GM12801 (cell line): ENCODE measurements around the gene UNC5A.

Experiments used
- TF ChIP-seq, protein P1 (sequence below): IDR thresholded peaks from one replicate; pipeline ENCODE4 v1.5.1; 2011; ENCODE audit warnings: control low read depth; ENCODE audit not compliant: insufficient read length; ENCODE audit errors: extremely low read depth

Gene UNC5A

DNA sequence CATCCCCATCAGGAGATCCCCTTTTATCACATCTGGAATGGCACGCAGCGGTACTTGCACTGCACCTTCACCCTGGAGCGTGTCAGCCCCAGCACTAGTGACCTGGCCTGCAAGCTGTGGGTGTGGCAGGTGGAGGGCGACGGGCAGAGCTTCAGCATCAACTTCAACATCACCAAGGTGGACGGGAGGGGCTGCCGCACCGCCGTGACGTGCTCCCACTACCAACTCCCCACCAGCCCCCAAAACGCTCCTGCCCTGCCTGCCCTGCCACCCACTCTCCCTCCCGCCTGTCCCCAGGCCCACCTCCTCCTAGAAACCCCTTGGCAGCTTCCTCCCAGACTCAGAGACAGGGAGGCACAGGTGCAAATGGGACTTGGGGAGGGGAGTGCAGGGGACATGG is 68.1 kb downstream of the UNC5A start:
- TF ChIP-seq, protein P1, sequence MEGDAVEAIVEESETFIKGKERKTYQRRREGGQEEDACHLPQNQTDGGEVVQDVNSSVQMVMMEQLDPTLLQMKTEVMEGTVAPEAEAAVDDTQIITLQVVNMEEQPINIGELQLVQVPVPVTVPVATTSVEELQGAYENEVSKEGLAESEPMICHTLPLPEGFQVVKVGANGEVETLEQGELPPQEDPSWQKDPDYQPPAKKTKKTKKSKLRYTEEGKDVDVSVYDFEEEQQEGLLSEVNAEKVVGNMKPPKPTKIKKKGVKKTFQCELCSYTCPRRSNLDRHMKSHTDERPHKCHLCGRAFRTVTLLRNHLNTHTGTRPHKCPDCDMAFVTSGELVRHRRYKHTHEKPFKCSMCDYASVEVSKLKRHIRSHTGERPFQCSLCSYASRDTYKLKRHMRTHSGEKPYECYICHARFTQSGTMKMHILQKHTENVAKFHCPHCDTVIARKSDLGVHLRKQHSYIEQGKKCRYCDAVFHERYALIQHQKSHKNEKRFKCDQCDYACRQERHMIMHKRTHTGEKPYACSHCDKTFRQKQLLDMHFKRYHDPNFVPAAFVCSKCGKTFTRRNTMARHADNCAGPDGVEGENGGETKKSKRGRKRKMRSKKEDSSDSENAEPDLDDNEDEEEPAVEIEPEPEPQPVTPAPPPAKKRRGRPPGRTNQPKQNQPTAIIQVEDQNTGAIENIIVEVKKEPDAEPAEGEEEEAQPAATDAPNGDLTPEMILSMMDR, result no peak

DNA sequence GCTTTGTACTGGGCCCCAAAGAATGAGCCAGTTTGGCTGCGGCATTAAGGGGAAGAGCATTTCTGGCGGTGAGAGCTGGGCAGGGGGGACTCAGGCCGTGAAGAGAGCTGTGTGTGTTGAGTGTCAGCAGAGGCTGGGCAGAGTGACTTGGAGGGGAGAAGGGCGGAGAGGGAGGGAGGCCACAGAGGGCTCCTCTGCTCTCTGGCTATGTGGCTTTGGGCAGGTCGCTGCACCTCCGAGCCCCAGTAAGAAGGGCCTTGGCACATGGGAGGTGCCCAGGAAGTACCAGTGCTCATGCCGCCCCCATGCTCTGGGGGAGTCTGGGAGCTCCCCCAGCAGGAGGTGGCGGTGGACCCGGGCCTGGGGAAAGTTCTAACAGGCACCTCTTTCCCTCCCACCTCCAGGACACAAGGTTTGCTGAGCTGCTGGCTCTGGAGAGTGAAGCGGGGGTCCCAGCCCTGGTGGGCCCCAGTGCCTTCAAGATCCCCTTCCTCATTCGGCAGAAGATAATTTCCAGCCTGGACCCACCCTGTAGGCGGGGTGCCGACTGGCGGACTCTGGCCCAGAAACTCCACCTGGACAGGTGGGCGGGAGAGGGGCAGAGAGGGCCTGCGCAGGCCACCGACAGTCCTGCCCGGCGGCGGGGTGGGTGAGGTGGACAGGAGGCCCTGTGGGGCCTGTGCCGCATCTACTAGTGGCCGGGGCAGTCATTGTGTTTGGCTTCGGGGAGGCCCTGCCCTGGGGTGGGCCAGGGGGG is 68.7 kb downstream of the UNC5A start:
- TF ChIP-seq, protein P1, result no peak

DNA sequence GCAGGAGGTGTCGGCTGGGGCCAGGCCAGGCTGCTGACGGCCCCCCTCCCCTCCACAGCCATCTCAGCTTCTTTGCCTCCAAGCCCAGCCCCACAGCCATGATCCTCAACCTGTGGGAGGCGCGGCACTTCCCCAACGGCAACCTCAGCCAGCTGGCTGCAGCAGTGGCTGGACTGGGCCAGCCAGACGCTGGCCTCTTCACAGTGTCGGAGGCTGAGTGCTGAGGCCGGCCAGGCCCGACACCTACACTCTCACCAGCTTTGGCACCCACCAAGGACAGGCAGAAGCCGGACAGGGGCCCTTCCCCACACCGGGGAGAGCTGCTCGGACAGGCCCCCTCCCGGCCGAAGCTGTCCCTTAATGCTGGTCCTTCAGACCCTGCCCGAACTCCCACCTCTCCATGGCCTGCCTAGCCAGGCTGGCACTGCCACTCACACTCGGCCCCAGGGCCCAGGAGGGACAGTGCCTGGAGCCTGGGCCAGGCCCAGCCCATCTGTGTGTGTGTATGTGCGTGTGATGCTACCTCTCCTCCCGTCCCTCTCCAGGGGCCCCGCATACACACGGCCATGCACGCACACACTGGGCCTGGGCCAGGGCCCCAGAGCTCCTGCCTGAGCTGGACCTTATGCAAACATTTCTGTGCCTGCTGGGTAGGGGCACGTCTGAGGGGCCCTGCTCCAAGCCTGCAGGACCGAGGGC is 69.5 kb downstream of the UNC5A start:
- TF ChIP-seq, protein P1, result no peak

DNA sequence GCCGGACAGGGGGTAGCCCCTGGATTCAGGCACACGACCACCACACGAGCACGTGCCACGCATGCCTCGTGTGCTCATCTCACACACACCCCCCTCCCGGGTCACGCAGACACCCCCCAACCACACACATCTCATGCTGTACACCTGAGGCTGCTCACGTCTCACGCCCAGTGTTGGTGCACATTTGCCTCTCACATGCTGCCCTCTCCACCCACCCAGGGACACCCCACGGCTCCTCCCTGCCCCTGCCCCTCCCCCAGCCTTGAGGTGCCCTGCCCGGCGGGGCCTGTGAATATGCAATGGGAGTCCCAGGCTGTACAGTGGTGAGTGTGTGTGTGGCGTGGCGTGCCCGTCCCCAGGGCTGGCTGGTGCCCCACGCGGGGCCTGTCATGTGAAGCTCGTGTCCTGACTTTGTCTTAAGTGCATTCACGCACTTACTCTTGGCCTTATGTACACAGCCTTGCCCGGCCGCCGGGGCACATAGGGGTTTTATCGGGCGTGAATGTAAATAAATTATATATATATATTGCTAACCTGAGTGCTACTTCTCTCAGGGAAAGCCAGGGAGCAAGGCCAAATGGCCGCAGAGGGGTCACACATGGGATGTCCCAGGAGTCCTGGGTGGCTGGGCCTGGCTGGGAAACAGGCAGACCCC is 70.1 kb downstream of the UNC5A start:
- TF ChIP-seq, protein P1, result no peak

DNA sequence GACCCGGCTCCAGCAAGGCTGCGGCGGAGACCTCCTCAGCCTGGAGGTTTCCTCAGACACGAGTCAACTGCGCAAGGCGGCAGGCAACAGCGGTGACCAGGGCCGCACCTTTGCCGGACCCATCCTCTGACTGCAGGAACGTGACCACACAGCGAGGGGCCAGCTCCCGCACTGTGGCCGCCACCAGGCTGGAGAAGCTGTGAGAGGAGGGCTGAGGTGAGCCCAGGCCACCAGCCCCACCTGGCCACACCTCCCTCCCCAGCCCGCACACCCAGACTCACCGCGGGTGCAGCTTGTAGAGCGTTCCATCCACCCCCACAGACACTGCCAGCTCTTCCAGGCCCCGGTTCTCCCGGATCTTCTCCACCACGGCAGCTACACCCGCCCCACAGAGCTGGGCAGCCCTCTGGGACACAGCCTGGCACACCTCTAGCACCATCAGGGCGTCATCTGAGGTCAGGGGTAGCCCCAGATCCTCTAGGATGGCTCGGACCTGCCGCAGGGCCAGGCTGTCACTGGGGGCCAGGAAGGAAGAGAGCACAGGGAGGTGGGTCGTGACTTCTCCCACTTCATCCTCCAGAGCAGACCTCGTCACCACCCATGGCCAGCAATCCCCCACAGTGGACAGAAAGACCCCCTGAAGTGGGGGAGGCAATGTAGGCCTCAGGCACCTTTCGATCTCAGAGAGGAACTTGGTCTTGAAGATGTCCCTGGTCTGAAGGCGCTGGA is 70.8 kb downstream of the UNC5A start:
- TF ChIP-seq, protein P1, result no peak

DNA sequence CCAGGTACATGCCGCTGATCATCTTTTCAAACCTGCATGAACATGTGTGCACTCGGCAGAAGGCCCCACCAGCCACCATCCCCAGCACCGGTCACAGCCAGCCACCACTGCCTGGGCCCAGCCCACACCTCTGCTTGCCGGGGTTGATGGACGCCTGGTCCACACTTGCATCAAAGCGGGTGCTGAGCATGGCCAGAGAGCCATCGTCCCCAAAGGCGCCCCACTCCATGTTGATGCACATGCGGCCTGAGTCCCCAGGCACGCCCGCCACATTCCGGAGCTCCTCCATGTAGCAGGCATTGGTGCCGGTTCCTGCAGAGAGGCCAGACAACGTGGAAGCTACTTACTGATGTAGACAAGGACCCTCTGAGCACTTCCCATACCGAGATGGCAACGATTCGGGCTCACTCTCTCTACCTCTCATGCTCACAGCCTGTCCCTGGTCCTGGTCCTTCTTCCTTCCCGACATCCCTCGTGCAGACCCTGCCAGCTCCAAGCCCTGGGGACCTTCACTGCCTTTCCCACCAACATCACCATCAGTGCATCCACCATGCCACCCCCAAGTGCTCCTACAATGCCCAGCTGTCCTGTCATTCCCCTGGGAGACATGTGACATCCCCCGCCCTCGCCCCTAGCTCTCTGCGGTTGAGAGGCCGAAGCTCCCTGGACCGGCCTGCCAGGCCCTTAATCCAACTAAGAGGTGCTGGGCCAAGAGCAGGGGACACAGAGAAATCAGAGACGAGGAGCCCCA is 71.6 kb downstream of the UNC5A start:
- TF ChIP-seq, protein P1, result no peak

DNA sequence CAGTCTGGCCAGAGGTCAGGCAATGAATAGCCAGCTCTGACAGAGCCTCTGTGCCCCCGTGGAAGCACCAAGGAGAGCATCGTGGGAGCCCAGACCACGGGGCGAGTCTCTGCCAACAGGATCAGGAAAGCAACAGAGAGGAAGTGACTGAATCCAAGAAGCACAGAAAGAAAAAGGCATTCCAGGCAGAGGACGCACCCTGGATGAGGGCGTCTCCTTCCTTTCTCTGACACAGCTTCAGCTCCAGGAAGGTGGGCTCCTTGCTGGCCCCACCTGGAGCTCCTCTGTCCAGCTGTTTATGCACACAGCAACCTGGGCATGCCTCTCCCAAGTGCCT is 72.2 kb downstream of the UNC5A start:
- TF ChIP-seq, protein P1, result no peak
